ENCODE measurements around the gene ASIP. TPM values are rescaled to one million over a fixed set of nuclear protein-coding genes. Genes with fewer than 3 reads are reported as not detected.
A peak's percentile ranks its signal among the peaks of the same experiment; 100 is the strongest.

The ASIP gene
- total RNA-seq, 1 experiment from 2014 or later = not detected

DNA sequence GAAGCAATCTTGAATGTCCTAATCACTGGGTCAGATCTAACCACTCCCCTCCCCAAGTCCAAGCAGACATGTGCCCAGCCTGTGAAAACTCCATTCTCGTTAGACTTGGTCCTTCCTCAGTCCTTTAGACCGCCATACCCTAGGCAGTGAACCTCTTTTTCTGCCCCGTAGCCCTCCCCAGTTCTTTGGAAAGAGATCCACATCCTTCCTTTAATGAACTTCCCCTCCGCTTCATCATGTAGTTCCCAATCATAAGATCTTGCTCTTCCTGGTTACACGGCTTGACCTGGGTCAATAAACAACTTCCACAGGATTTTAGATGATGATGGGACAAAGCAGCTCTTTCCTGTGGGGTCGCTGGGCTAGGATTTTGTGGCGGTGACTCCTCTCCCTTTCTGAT lies 52.4 kb downstream of the ASIP start:
- Histone ChIP-seq H3K14ac (ENCODE audit: insufficient read depth, low read length) (no peak overlapping the region), H3K27me3 (ENCODE audit: insufficient read depth, low read length) (no peaks in the 10 kb centered on the region), H3K4ac (ENCODE audit: low read depth, low read length) (no peak overlapping the region), H3K9ac (ENCODE audit: extremely low read depth, insufficient read length, low read length) (no peak overlapping the region), H2BK5ac (ENCODE audit: insufficient read length, low read length) (no peak overlapping the region), H3K79me1 (ENCODE audit: insufficient read depth, low read depth, low read length, poor library complexity, severe bottlenecking) (peaks cover 3% of the 10 kb centered on the region), H3K23me2 (ENCODE audit: insufficient read length, low read depth, low read length, poor library complexity, severe bottlenecking) (no peaks in the 10 kb centered on the region), H3K4me2 (ENCODE audit: insufficient read depth, insufficient read length, low read length) (no peak overlapping the region), H3T11ph (ENCODE audit: low read length) (no peak overlapping the region), H2AFZ (ENCODE audit: low read length) (no peak overlapping the region), H2BK12ac (ENCODE audit: insufficient read length, low read depth, low read length) (no peak overlapping the region), H4K8ac (replicated peaks; ENCODE audit: insufficient read length, low read depth, low read length) (no peak overlapping the region), H3K27ac (ENCODE audit: insufficient read length, low read depth, low read length) (no peak overlapping the region), H3K79me2 (ENCODE audit: insufficient read depth, low read length) (peaks cover 12% of the 10 kb centered on the region; the same call in 1 of the 2 replicates), H4K20me1 (ENCODE audit: control insufficient read depth, insufficient read depth, insufficient read length) (no peaks in the 10 kb centered on the region), H3K9me3 (ENCODE audit: control insufficient read depth, low read depth, low read length) (no peaks in the 10 kb centered on the region), H3K4me1 (ENCODE audit: insufficient read depth, low read length) (no peaks in the 10 kb centered on the region), H3K23ac (ENCODE audit: insufficient read length, low read depth, low read length) (no peak overlapping the region), H2AK5ac (ENCODE audit: insufficient read length, low read length) (no peak overlapping the region), H3K18ac (ENCODE audit: insufficient read length, low read depth, low read length) (no peak overlapping the region), H4K91ac (ENCODE audit: insufficient read length, low read depth, low read length) (no peak overlapping the region), H2BK20ac (ENCODE audit: low read depth, low read length, poor library complexity, severe bottlenecking) (no peak overlapping the region), H4K5ac (ENCODE audit: insufficient read length, low read depth, low read length) (no peak overlapping the region), H2BK120ac (ENCODE audit: low read depth, low read length, poor library complexity, severe bottlenecking) (no peak overlapping the region), H2BK15ac (ENCODE audit: low read depth, low read length) (no peak overlapping the region), H3K56ac (ENCODE audit: insufficient read length, low read depth, low read length) (no peak overlapping the region)
- Mint-ChIP-seq H3K4me1 (peaks cover 3 to 4% of the 10 kb centered on the region in 2 experiments; a peak in 1 of 4 replicates), H3K27ac (peak overlapping the region in 1 of 3 experiments; percentile 49; a peak in 1 of 7 replicates), H3K9me3 (no peaks in the 10 kb centered on the region), H3K27me3 (ENCODE audit: low read depth) (no peaks in the 10 kb centered on the region), H3K4me3 (no peak overlapping the region), H3K36me3 (ENCODE audit: insufficient read depth in 1 of 3, low read depth in 3 of 3) (peaks cover 63 to 85% (median 78%) of the 10 kb centered on the region in 3 experiments)
- DNase-seq = no peak
- no CpG with 5 or more reads among the region's 7 CpGs for WGBS (ENCODE audit: extremely low coverage, insufficient read length, low lambda C conversion rate)
- TF ChIP-seq, protein P1, sequence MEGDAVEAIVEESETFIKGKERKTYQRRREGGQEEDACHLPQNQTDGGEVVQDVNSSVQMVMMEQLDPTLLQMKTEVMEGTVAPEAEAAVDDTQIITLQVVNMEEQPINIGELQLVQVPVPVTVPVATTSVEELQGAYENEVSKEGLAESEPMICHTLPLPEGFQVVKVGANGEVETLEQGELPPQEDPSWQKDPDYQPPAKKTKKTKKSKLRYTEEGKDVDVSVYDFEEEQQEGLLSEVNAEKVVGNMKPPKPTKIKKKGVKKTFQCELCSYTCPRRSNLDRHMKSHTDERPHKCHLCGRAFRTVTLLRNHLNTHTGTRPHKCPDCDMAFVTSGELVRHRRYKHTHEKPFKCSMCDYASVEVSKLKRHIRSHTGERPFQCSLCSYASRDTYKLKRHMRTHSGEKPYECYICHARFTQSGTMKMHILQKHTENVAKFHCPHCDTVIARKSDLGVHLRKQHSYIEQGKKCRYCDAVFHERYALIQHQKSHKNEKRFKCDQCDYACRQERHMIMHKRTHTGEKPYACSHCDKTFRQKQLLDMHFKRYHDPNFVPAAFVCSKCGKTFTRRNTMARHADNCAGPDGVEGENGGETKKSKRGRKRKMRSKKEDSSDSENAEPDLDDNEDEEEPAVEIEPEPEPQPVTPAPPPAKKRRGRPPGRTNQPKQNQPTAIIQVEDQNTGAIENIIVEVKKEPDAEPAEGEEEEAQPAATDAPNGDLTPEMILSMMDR (conservative IDR thresholded peaks at IDR 0.05) = no peak

Measured in H9 (cell line).